Nephron progenitor cell (in vitro differentiated cells): ENCODE data around the gene RGS21.
"Not testable (repeated sequence)": the region's sequence is repeated elsewhere in the genome, so short reads cannot be mapped to it uniquely, and the experiment has no call there.

ENCODE experiments used
- DNase-seq: peaks from one replicate; pipeline ENCODE4 v3.0.0; 2021
- H3K27ac Mint-ChIP-seq: 2 replicates; pipeline ENCODE4 v1.8.0; 2021; ENCODE audit warnings: mild to moderate bottlenecking, moderate library complexity, mixed read lengths
- H3K27me3 Mint-ChIP-seq: 2 replicates; pipeline ENCODE4 v1.8.0; 2021; ENCODE audit warnings: mild to moderate bottlenecking, low read depth, mixed read lengths; ENCODE audit not compliant: poor library complexity
- H3K36me3 Mint-ChIP-seq: 2 replicates; pipeline ENCODE4 v1.8.0; 2021; ENCODE audit warnings: low read depth, mixed read lengths
- H3K4me1 Mint-ChIP-seq: 2 replicates; pipeline ENCODE4 v1.8.0; 2021; ENCODE audit warnings: mixed read lengths
- H3K4me3 Mint-ChIP-seq: 2 replicates; pipeline ENCODE4 v1.8.0; 2021; ENCODE audit warnings: mild to moderate bottlenecking, moderate library complexity, mixed read lengths
- H3K9me3 Mint-ChIP-seq: 2 replicates; pipeline ENCODE4 v1.8.0; 2021; ENCODE audit warnings: mild to moderate bottlenecking, moderate library complexity, mixed read lengths
- CTCF ChIP-seq: fragments of 200-600 bp; sonication (generic); IDR thresholded peaks from 2 replicates; pipeline ENCODE4 v1.5.0; 2021; ENCODE audit warnings: antibody characterized with exemption

Gene RGS21

DNA sequence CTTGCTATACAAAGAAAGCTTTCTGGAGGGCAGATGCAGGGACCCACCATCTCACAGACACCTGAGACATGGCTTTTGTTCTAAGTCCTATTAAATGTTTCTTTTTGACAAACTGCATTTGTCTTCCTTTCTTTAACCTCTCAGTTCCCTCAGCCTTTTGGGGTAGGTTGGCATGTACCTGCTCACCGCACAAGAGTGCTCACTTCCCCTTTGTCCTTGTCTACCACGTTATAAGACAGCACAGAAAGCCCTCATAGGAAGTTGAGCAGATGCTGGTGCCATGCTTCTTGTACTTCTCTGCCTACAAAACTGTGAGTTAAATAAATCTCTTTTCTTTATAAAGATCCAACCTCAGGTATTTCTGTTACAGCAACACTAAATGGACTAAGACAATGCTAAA lies 31.9 kb upstream of the RGS21 start:
- no peaks in the 10 kb centered on the region for H3K27me3 Mint-ChIP-seq
- H3K4me1 Mint-ChIP-seq = no peaks in the 10 kb centered on the region
- TF ChIP-seq CTCF = no peak
- no peak overlapping the region for H3K4me3 Mint-ChIP-seq
- no peak for DNase-seq
- H3K27ac Mint-ChIP-seq = no peak overlapping the region
- H3K9me3 Mint-ChIP-seq = peaks cover 55% of the 10 kb centered on the region
- H3K36me3 Mint-ChIP-seq = no peaks in the 10 kb centered on the region

GRCh38 chr1:192303029-192303428 lies 13.8 kb upstream of the RGS21 start:
- H3K4me3 Mint-ChIP-seq = no peak overlapping the region
- no peak for DNase-seq
- H3K9me3 Mint-ChIP-seq = peaks cover 8% of the 10 kb centered on the region
- H3K27me3 Mint-ChIP-seq = no peaks in the 10 kb centered on the region
- H3K36me3 Mint-ChIP-seq = no peaks in the 10 kb centered on the region
- no peak overlapping the region for H3K27ac Mint-ChIP-seq
- no peaks in the 10 kb centered on the region for H3K4me1 Mint-ChIP-seq
- no peak for TF ChIP-seq CTCF

DNA sequence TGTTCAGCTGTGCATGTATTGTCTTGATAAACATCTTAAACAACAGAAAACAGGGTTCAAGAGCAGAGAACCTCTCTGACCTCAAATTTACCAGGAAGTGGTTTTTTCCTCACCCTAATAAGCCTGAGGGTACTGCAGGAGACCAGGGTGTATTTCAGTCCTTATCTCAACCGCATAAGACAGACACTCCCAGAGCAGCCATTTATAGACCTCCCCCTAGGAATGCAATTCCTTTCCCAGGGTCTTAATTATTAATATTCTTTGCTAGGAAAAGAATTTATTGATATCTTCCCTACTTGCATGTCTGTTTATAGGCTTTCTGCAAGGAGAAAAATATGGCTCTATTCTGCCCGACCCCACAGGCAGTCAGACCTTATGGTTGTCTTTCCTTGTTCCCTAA lies 8.5 kb upstream of the RGS21 start:
- peaks cover 22% of the 10 kb centered on the region for H3K9me3 Mint-ChIP-seq
- not testable (repeated sequence) for DNase-seq, H3K36me3 Mint-ChIP-seq, H3K4me3 Mint-ChIP-seq, H3K27me3 Mint-ChIP-seq, H3K27ac Mint-ChIP-seq, H3K4me1 Mint-ChIP-seq

- H3K4me1 Mint-ChIP-seq = no peaks in the 10 kb centered on the region
- H3K27ac Mint-ChIP-seq = no peak overlapping the region
- peaks cover 22% of the 10 kb centered on the region for H3K9me3 Mint-ChIP-seq
- no peaks in the 10 kb centered on the region for H3K27me3 Mint-ChIP-seq
- DNase-seq = no peak
- no peak for TF ChIP-seq CTCF
- H3K36me3 Mint-ChIP-seq = no peaks in the 10 kb centered on the region
- no peak overlapping the region for H3K4me3 Mint-ChIP-seq
These were observed 5.5 kb upstream of the RGS21 start for GRCh38 chr1:192311281-192311680.

DNA sequence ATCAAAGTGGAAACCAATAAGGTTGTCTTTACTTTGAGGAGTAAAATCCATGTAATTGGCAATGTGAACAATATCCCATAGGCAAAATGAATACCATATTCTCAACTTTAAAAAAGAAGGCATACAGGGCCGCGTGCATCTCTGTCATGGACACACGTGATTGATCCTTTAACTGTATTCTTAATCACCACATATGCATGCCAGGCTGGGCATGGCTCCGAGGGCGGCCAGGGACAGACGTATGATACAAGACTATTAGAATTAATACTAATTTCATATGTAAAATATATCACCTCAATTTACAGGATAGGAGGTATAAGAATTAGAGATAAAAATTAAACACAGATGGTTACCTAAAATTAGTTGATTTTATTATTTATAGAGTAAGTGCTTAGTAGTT lies 11.2 kb downstream of the RGS21 start:
- H3K9me3 Mint-ChIP-seq = no peaks in the 10 kb centered on the region
- TF ChIP-seq CTCF = no peak
- H3K27ac Mint-ChIP-seq = no peak overlapping the region
- DNase-seq = no peak
- H3K27me3 Mint-ChIP-seq = no peaks in the 10 kb centered on the region
- no peaks in the 10 kb centered on the region for H3K4me1 Mint-ChIP-seq
- no peak overlapping the region for H3K4me3 Mint-ChIP-seq
- no peaks in the 10 kb centered on the region for H3K36me3 Mint-ChIP-seq

DNA sequence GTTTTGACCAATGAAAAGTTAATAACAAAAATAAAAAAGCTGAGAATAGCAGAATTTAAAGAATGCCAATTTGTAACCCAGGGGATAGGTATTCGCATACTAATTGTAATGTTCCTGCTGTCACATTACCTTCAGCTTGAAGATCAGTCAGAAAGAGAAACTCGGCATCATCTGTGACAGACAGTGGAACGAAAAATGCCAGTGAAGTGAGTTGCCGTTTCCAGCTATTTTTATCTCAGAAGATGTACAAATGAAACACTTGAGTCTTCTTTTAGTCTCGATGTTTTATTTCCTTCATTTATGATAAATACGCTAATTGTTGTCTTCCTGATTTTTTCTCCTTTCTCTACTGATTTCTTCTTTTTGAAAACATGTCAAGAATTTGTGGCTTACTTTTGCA lies 26.1 kb downstream of the RGS21 start:
- no peak for DNase-seq
- no peaks in the 10 kb centered on the region for H3K27me3 Mint-ChIP-seq
- TF ChIP-seq CTCF = no peak
- no peaks in the 10 kb centered on the region for H3K9me3 Mint-ChIP-seq
- H3K4me1 Mint-ChIP-seq = no peaks in the 10 kb centered on the region
- no peaks in the 10 kb centered on the region for H3K36me3 Mint-ChIP-seq
- H3K4me3 Mint-ChIP-seq = no peak overlapping the region
- no peak overlapping the region for H3K27ac Mint-ChIP-seq
